Tibial nerve (tissue), 4 donors: ENCODE results near the gene CBX5. TPM values are rescaled to one million over a fixed set of nuclear protein-coding genes. Genes with fewer than 3 reads are reported as not detected.
A peak's percentile ranks its signal among the peaks of the same experiment; 100 is the strongest.

Source experiments
- DNase-seq, 2 donors: peaks; one replicate each; pipeline ENCODE4 v3.0.0-alpha.2; 2019; ENCODE audit warnings: low spot score in 2 of 2
- H3K27ac ChIP-seq, 4 donors: fragments of 200-600 bp; sonication (generic) in 3 of 4; one replicate each; pipeline ENCODE4 v1.5.1; 2017 to 2019; ENCODE audit warnings: mild to moderate bottlenecking in 1 of 4
- H3K27me3 ChIP-seq, 2 donors: fragments of 200-600 bp; sonication (generic) in 1 of 2; one replicate each; pipeline versions ENCODE4 v1.5.1 to v1.6.0; 2017 to 2019
- H3K36me3 ChIP-seq, 3 donors: fragments of 200-600 bp; sonication (generic); one replicate each; pipeline ENCODE4 v1.5.1; 2018 to 2019
- H3K4me1 ChIP-seq, 4 donors: fragments of 200-600 bp; sonication (generic) in 3 of 4; one replicate each; pipeline ENCODE4 v1.5.1; 2017 to 2019
- H3K4me3 ChIP-seq, 4 donors: fragments of 200-600 bp; sonication (generic) in 3 of 4; one replicate each; pipeline ENCODE4 v1.5.1; 2017 to 2019; ENCODE audit warnings: mild to moderate bottlenecking in 1 of 4, moderate library complexity in 1 of 4
- H3K9me3 ChIP-seq, 4 donors: fragments of 200-600 bp; sonication (generic) in 3 of 4; one replicate each; pipeline ENCODE4 v1.5.1; 2017 to 2019
- EP300 ChIP-seq, 2 donors: sonication (generic); formaldehyde crosslinking; IDR thresholded peaks; one replicate each; pipeline ENCODE4 v1.6.1; 2017; ENCODE audit warnings: antibody characterized with exemption in 2 of 2, mild to moderate bottlenecking in 1 of 2
- POLR2A ChIP-seq, 2 donors: fragments of 450-650 bp; IDR thresholded peaks; one replicate each; pipeline ENCODE4 v1.6.1; 2017; ENCODE audit warnings: antibody characterized with exemption in 2 of 2, mild to moderate bottlenecking in 2 of 2, moderate library complexity in 2 of 2
- WGBS, 2 donors: methylation state at CpG; one replicate each; pipeline ENCODE4 v1.1.5; 2018; 5-methylcytosine and 5-hydroxymethylcytosine counted together
- total RNA-seq, 4 donors: library from RNA; depleted of rRNA; stranded (reverse); fragments of >200 nt; gene quantifications; one replicate each; pipeline ENCODE4 v1.1.0, GENCODE V29; 2016
- TF ChIP-seq, protein P1 (sequence below), 5 experiments: fragments of 200-600 bp in 3 of 5; fragments of 450-650 bp in 2 of 5; sonication (generic) in 3 of 5; IDR thresholded peaks; one replicate each; pipeline ENCODE4 v1.5.1; 2016 to 2019; ENCODE audit warnings: antibody characterized with exemption in 5 of 5, mild to moderate bottlenecking in 3 of 5, moderate library complexity in 2 of 5

The CBX5 gene
- total RNA-seq, 4 donors from 2014 or later = 32.1 to 50.0 (median 42.4) TPM

DNA sequence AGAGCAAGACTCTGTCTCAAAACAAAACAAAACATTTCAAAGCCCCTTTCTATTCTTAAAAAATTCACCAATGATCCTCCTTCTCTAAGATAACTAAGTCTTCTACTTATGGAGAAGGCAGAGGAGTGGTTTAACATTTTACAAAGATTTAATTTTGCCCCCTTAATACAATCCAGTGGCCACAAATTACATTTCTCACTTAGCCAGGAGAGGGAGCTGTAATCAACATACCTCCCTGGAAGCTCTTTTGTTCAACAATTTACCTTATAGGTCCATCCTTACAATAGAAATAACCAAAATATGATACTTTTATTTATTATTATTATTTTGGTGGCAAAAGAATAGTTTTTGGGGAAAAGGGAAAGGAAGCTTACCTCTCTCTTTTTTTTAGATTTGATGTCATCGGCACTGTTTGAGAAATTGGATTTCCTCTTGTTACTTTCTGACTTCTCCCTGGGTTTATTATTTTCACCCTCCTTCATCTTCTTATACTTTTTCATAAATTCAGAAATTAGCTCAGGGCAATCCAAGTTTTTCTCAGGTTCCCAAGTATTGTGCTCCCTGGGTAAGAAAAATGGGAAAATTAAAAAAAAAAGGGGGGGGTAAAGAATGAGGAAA, 28.1 kb downstream of the CBX5 start:
- WGBS, 2 donors = 88 to 93% methylated on average over 1 of the region's 1 CpG
- H3K27me3 ChIP-seq = no peaks in the 10 kb centered on the region
- peaks cover 0 to 61% (median 0%) of the 10 kb centered on the region in 3 donors for H3K36me3 ChIP-seq
- no peaks in the 10 kb centered on the region for H3K9me3 ChIP-seq
- peak in 1 of 2 donors; percentile 34 for DNase-seq
- TF ChIP-seq, protein P1, sequence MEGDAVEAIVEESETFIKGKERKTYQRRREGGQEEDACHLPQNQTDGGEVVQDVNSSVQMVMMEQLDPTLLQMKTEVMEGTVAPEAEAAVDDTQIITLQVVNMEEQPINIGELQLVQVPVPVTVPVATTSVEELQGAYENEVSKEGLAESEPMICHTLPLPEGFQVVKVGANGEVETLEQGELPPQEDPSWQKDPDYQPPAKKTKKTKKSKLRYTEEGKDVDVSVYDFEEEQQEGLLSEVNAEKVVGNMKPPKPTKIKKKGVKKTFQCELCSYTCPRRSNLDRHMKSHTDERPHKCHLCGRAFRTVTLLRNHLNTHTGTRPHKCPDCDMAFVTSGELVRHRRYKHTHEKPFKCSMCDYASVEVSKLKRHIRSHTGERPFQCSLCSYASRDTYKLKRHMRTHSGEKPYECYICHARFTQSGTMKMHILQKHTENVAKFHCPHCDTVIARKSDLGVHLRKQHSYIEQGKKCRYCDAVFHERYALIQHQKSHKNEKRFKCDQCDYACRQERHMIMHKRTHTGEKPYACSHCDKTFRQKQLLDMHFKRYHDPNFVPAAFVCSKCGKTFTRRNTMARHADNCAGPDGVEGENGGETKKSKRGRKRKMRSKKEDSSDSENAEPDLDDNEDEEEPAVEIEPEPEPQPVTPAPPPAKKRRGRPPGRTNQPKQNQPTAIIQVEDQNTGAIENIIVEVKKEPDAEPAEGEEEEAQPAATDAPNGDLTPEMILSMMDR (IDR thresholded peaks at IDR 0.05) = peak; percentile 45 to 64 (median 48)
- TF ChIP-seq EP300 (IDR thresholded peaks at IDR 0.05) (no peak), POLR2A (IDR thresholded peaks at IDR 0.05) (peak in 1 of 2 donors; percentile 10)
- no peak overlapping the region for H3K4me3 ChIP-seq
- no peak overlapping the region for H3K27ac ChIP-seq
- peaks cover 0 to 12% (median 0%) of the 10 kb centered on the region in 4 donors for H3K4me1 ChIP-seq

DNA sequence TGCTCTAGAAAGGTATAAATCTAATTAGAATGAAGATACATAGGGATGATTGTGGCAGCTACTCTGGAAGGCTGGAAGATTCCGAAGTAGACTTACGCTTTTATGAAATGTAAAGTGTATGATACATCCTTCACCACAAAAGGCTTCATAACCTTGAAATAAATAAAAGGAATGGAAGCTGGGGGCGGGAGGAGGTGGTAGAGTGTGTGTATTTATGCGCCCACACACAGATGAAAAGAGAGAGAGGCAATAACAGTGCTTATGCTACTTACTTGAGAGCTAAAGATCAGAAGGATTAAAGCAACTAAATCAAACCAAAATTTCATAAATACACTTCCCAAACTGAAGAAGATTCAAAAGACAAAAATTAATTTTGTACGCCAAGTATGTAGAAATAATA, 30.4 kb downstream of the CBX5 start:
- TF ChIP-seq EP300 (IDR thresholded peaks at IDR 0.05) (no peak), POLR2A (IDR thresholded peaks at IDR 0.05) (no peak)
- TF ChIP-seq, protein P1 (IDR thresholded peaks at IDR 0.05) = no peak
- H3K27ac ChIP-seq = no peak overlapping the region
- DNase-seq = no peak
- H3K27me3 ChIP-seq = no peaks in the 10 kb centered on the region
- H3K4me3 ChIP-seq = no peak overlapping the region
- H3K36me3 ChIP-seq = peaks cover 0 to 65% (median 0%) of the 10 kb centered on the region in 3 donors
- WGBS, 2 donors = 90 to 92% methylated on average over 5 of the region's 5 CpGs
- H3K9me3 ChIP-seq = no peaks in the 10 kb centered on the region
- peaks cover 0 to 4% (median 0%) of the 10 kb centered on the region in 4 donors for H3K4me1 ChIP-seq

DNA sequence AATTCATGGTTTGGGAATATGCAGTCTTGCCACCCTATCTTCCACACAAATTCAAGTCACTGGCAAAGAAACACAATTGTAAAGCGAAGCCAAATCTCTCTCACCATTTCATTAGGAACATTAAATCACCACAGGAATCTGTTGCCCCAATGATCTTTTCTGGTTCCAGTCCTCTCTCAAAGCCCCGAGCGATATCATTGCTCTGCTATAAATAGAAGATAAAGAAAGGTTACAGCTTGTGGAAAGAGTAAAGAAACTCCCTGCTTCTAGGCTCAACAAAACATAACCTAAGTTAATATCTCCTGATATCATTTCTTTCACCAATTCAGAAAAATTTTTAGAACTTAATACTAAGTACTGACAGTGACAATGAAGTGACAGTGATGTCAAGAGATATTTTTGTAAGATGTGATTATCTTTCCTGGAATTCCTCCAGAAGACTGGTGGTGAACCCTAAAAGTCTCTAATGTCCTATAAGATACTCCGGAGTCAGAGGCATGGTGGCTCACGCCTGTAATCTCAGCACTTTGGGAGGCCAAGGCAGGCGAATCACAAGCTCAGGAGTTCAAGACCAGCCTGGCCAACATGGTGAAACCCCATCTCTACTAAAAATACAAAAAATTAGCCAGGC, 33.8 kb downstream of the CBX5 start:
- no peak overlapping the region for H3K27ac ChIP-seq
- DNase-seq = no peak
- TF ChIP-seq EP300 (IDR thresholded peaks at IDR 0.05) (no peak), POLR2A (IDR thresholded peaks at IDR 0.05) (no peak)
- TF ChIP-seq, protein P1 (IDR thresholded peaks at IDR 0.05) = no peak
- H3K27me3 ChIP-seq = no peaks in the 10 kb centered on the region
- H3K4me3 ChIP-seq = no peak overlapping the region
- H3K4me1 ChIP-seq = no peaks in the 10 kb centered on the region
- H3K36me3 ChIP-seq = peaks cover 0 to 86% (median 7%) of the 10 kb centered on the region in 3 donors
- no peaks in the 10 kb centered on the region for H3K9me3 ChIP-seq
- 88 to 90% methylated on average over 6 of the region's 6 CpGs for WGBS, 2 donors

GRCh38 chr12:54240971-54241588, 38.8 kb downstream of the CBX5 start:
- Histone ChIP-seq H3K9me3 (no peaks in the 10 kb centered on the region), H3K4me3 (no peak overlapping the region), H3K36me3 (peaks cover 0 to 84% (median 7%) of the 10 kb centered on the region in 3 donors), H3K27me3 (no peaks in the 10 kb centered on the region), H3K27ac (no peak overlapping the region), H3K4me1 (no peaks in the 10 kb centered on the region)
- 94 to 95% methylated on average over 2 of the region's 2 CpGs for WGBS, 2 donors
- TF ChIP-seq, protein P1 (IDR thresholded peaks at IDR 0.05) = no peak
- TF ChIP-seq EP300 (IDR thresholded peaks at IDR 0.05) = no peak
- no peak for TF ChIP-seq POLR2A (IDR thresholded peaks at IDR 0.05)
- DNase-seq = no peak

DNA sequence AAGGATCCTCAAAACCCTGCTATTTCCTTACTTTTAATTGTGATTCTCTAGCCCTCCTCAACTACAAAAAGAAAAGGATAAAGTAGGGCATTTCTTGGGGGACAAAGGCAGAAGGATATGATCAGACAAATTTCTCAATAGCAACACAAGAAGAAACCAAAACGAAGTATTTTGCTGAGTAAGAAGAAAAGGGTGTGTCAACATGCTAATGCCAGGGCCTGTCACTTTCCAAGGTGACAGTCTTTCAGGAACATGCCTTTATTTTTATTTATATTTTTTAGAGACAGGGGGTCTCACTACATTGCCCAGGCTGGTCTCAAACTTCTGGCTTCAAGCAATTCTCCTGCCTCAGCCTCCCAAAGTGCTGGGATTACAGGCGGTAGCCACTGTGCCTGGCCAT, 39.8 kb downstream of the CBX5 start:
- TF ChIP-seq POLR2A (IDR thresholded peaks at IDR 0.05) (no peak), EP300 (IDR thresholded peaks at IDR 0.05) (no peak)
- TF ChIP-seq, protein P1 (IDR thresholded peaks at IDR 0.05) = no peak
- H3K36me3 ChIP-seq = peaks cover 0 to 83% (median 7%) of the 10 kb centered on the region in 3 donors

More for the DNA sequence above, 39.8 kb downstream of the CBX5 start:
- 67 to 73% methylated on average over 2 of the region's 2 CpGs for WGBS, 2 donors
- Histone ChIP-seq H3K9me3 (no peaks in the 10 kb centered on the region), H3K27me3 (no peaks in the 10 kb centered on the region), H3K4me1 (no peaks in the 10 kb centered on the region), H3K27ac (no peak overlapping the region), H3K4me3 (no peak overlapping the region)
- no peak for DNase-seq
